Naive thymus-derived CD8-positive, alpha-beta T cell (primary cell): ENCODE results near the gene THSD1. TPM values are rescaled to one million over a fixed set of nuclear protein-coding genes. Genes with fewer than 3 reads are reported as not detected.
"Not testable (repeated sequence)": the region's sequence is repeated elsewhere in the genome, so short reads cannot be mapped to it uniquely, and the experiment has no call there.

Source experiments
- ATAC-seq, 2 donors: fragments of 150-1000 bp; cut with Tn5 transposase in 1 of 2; sonication (Bioruptor Pico), chemical (Tn5 transposase) in 1 of 2; 1 replicate in 1 of 2; 2 replicates in 1 of 2; pipeline ENCODE4 v1.10.0; 2021; ENCODE audit warnings: mild to moderate bottlenecking in 2 of 2, moderate library complexity in 2 of 2
- POLR2A ChIA-PET: fragments of 350-600 bp; sonication (Branson Sonifier 250); formaldehyde crosslinking; loops from one replicate; lab custom pipeline; 2021; ENCODE audit warnings: antibody characterized with exemption; lab: Charles Lee
- DNase-seq, 10 donors: peaks; one replicate each; pipeline versions ENCODE4 v3.0.0 to v3.0.0-alpha.2; 2020 to 2022
- H3K27ac Mint-ChIP-seq, 10 donors: one replicate each; pipeline ENCODE4 v1.8.0; 2020 to 2022; ENCODE audit warnings: mild to moderate bottlenecking in 10 of 10, mixed read lengths in 10 of 10, moderate library complexity in 4 of 10, inconsistent platforms in 1 of 10
- H3K27me3 Mint-ChIP-seq, 5 donors: one replicate each; pipeline ENCODE4 v1.8.0; 2021 to 2022; ENCODE audit warnings: mixed read lengths in 5 of 5
- H3K36me3 Mint-ChIP-seq, 3 donors: one replicate each; pipeline ENCODE4 v1.8.0; 2020 to 2022; ENCODE audit warnings: mixed read lengths in 3 of 3, mild to moderate bottlenecking in 2 of 3, inconsistent platforms in 1 of 3
- H3K4me1 Mint-ChIP-seq, 4 donors: one replicate each; pipeline ENCODE4 v1.8.0; 2021 to 2022; ENCODE audit warnings: mixed read lengths in 4 of 4
- H3K4me3 Mint-ChIP-seq, 10 donors: one replicate each; pipeline ENCODE4 v1.8.0; 2020 to 2022; ENCODE audit warnings: mild to moderate bottlenecking in 10 of 10, mixed read lengths in 10 of 10, moderate library complexity in 6 of 10, inconsistent platforms in 1 of 10
- H3K9me3 Mint-ChIP-seq, 9 donors: one replicate each; pipeline ENCODE4 v1.8.0; 2020 to 2022; ENCODE audit warnings: mixed read lengths in 9 of 9, mild to moderate bottlenecking in 3 of 9, inconsistent platforms in 1 of 9, moderate library complexity in 1 of 9
- polyA plus RNA-seq, 3 donors: library from polyadenylated mRNA; unstranded; fragments of 300-500 nt; fragmentation: Illumina TruSeq; gene quantifications; one replicate each; pipeline ENCODE4 v1.2.3, GENCODE V29; 2021
- total RNA-seq, 8 experiments: library from RNA in 2 of 8; stranded (reverse) in 2 of 8; gene quantifications; one replicate each; pipeline ENCODE4 v1.2.3 and lab custom pipeline; 2021 to 2026

Gene THSD1
- total and polyA plus RNA-seq, 5 experiments from 2014 or later, result 0.23 to 1.1 (median 0.60) TPM; not detected in 2

DNA sequence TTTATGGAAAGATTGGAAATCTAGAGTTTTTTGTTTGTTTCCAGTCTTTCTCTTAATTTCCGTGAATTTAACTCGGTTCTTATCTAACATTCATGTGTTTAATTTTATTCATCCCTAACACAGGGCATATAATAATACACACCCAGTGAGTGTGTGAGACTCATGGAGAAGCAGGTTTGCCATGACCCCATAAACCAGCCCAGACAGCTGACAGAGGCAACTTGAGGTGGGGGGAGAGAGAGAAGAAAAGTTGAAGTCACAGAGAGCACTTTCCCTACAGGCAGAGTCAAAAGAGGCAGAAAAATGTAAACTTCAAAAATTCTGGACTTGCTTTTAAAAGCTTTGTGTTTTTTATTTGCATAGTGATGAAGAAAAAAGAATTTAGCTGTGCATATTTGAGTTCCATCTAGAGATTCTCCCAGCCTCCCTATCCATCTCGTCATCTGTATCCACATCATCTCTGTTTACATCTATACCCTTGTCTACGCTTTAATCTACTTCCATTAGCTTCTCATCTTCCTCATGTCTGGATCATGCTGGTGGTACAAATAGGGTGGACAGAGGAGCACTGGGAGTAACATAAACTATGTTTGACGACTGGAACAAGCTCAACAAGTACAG lies 60.2 kb downstream of the THSD1 start:
- Mint-ChIP-seq H3K4me1 (no peaks in the 10 kb centered on the region), H3K27me3 (peaks cover 0 to 10% (median 6%) of the 10 kb centered on the region in 5 donors), H3K9me3 (no peaks in the 10 kb centered on the region), H3K27ac (no peak overlapping the region), H3K4me3 (no peak overlapping the region), H3K36me3 (no peaks in the 10 kb centered on the region)
- ATAC-seq (no peak), DNase-seq (no peak)
- POLR2A ChIA-PET, result no interaction called here

DNA sequence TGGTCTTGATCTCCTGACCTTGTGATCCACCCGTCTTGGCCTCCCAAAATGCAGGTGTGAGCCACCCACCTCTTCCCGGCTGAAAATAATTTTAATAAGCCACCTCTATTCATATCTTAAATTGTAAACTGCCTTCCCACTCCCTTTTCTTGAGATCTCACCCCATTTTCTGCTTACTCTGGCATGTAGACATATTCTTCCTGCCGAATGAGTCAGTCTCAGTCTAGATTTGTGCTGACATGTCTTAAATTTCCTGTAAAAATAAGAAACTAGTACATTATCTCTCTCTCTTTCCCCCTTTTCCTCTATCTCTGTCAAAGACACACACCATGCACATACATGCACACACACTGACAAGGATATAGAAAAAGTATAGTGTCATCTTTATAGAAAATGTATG lies 60.9 kb downstream of the THSD1 start:
- Mint-ChIP-seq H3K9me3 (no peaks in the 10 kb centered on the region), H3K4me1 (no peaks in the 10 kb centered on the region)

DNA sequence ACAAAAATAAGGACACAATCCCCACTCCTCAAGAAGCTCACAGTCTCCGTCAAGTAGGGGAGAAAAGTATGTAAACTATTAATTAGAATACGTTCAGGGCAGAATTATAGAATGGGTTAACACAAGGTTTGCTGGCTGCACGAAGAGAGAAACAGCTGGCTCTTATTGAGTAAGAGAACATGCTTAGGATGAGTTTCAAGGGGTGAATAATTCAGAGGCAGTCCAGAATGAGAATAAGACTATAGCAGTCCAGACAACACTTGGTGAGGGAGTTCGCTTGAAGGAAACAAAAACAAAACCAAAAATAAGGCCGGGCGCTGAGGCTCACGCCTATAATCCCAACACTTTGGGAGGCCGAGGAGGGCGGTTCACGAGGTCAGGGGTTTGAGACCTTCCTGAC lies 61.9 kb downstream of the THSD1 start:
- H3K27me3 Mint-ChIP-seq, result peaks cover 0 to 7% (median 4%) of the 10 kb centered on the region in 5 donors
- no peaks in the 10 kb centered on the region for H3K9me3 Mint-ChIP-seq
- H3K36me3 Mint-ChIP-seq, result no peaks in the 10 kb centered on the region
- H3K27ac Mint-ChIP-seq, result no peak overlapping the region
- no peak overlapping the region for H3K4me3 Mint-ChIP-seq
- POLR2A ChIA-PET, result no interaction called here
- no peak for ATAC-seq
- DNase-seq, result no peak
- no peaks in the 10 kb centered on the region for H3K4me1 Mint-ChIP-seq

More for the DNA sequence above, 60.9 kb downstream of the THSD1 start:
- H3K4me3 Mint-ChIP-seq, result no peak overlapping the region
- no peak overlapping the region for H3K27ac Mint-ChIP-seq
- no peak for ATAC-seq
- no peaks in the 10 kb centered on the region for H3K36me3 Mint-ChIP-seq
- POLR2A ChIA-PET, result no interaction called here
- no peak for DNase-seq
- peaks cover 0 to 10% (median 6%) of the 10 kb centered on the region in 5 donors for H3K27me3 Mint-ChIP-seq

DNA sequence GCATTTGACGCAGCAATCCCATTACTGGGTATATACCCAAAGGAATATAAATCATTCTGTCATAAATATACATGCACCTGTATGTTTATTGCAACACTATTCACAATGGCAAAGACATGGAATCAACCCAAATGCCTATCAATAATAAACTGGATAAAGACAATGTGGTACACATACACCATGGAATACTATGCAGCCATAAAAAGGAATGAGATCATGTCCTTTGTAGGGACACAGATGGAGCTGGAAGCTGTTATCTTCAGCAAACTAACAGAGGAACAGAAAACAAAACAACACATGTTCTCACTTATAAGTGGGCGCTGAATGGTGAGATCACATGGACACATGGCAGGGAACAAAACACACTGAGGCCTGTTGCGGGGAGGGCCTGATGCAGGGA lies 63.8 kb downstream of the THSD1 start:
- DNase-seq, H3K4me3 Mint-ChIP-seq, H3K9me3 Mint-ChIP-seq, POLR2A ChIA-PET, H3K36me3 Mint-ChIP-seq, ATAC-seq, H3K27ac Mint-ChIP-seq, H3K4me1 Mint-ChIP-seq: not testable (repeated sequence)
- peaks cover 0 to 10% (median 2%) of the 10 kb centered on the region in 5 donors for H3K27me3 Mint-ChIP-seq

DNA sequence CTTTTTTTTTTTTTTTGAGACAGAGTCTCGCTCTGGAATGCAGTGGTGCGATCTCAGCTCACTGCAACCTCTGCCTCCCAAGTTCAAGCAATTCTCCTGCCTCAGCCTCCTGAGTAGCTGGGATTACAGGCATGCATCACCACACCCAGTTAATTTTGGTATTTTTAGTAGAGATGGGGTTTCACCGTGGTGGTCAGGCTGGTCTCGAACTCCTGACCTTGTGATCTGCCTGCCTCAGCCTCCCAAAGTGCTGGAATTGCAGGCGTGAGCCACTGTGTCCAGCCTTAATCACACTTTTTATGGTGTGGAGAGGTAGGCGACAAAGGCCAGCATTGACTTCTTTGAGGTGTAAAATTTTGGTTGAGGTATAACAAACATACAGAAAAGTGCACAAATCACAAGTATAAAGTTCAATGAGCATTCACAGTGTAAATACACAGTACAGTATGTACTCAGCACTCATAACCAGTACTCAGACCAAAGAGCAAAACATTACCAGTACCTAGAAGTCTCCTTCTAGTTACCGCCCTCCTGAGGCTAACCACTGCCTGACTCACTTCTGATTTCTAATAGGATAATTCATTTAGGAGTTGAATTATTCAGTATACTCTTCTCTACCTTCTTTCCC lies 68.0 kb downstream of the THSD1 start:
- DNase-seq, H3K4me1 Mint-ChIP-seq, H3K4me3 Mint-ChIP-seq, H3K9me3 Mint-ChIP-seq, H3K36me3 Mint-ChIP-seq, POLR2A ChIA-PET, H3K27ac Mint-ChIP-seq, H3K27me3 Mint-ChIP-seq, ATAC-seq: not testable (repeated sequence)

GRCh38 chr13:52334107-52334506 lies 71.9 kb downstream of the THSD1 start:
- H3K27me3 Mint-ChIP-seq, H3K4me3 Mint-ChIP-seq, DNase-seq, H3K36me3 Mint-ChIP-seq, H3K4me1 Mint-ChIP-seq, POLR2A ChIA-PET, ATAC-seq, H3K27ac Mint-ChIP-seq, H3K9me3 Mint-ChIP-seq: not testable (repeated sequence)

DNA sequence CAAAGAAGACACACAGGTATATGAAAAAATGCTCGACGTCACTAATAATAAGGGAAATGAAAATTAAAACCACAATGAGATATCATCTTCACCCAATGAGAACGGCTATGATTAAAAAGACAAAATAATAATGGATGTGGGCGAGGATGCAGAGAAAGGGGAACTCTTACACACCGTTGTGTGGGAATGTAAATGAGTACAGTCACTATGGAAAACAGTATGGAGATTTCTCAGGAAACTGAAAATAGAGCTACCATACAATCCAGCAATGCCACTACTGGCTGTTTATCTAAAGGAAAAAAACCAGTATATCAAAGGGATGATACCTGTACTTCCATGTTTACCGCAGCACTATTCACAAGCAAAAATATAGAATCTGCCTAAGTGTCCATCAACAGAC lies 74.1 kb downstream of the THSD1 start:
- H3K27ac Mint-ChIP-seq, DNase-seq, H3K27me3 Mint-ChIP-seq, H3K4me1 Mint-ChIP-seq, H3K4me3 Mint-ChIP-seq, H3K9me3 Mint-ChIP-seq, H3K36me3 Mint-ChIP-seq, ATAC-seq, POLR2A ChIA-PET: not testable (repeated sequence)

Other genes starting within 250 kb of the THSD1 start
- gene NEK3, start 246.6 kb downstream of the THSD1 start, total RNA-seq, result 1 to 10 TPM; 1.4 to 1.8 TPM
- gene NEK3, start 246.6 kb downstream of the THSD1 start, polyA plus RNA-seq, result under 1 TPM; 0.40 to 0.77 (median 0.63) TPM
- 10 to 100 TPM; 65.3 to 65.4 TPM for gene VPS36, start 44.5 kb upstream of the THSD1 start, total RNA-seq
- 10 to 100 TPM; 33.2 to 38.2 (median 36.6) TPM for gene VPS36, start 44.5 kb upstream of the THSD1 start, polyA plus RNA-seq
- 10 to 100 TPM in 1 of 2 experiments, 1 to 10 TPM in 1; 10.0 to 15.2 TPM for gene CKAP2, start 49.3 kb upstream of the THSD1 start, total RNA-seq
- gene CKAP2, start 49.3 kb upstream of the THSD1 start, polyA plus RNA-seq, result 1 to 10 TPM; 8.3 to 9.8 (median 8.7) TPM
- gene HNRNPA1L2, start 236.3 kb upstream of the THSD1 start, total RNA-seq, result 10 to 100 TPM; 18.1 to 19.2 TPM
- gene HNRNPA1L2, start 236.3 kb upstream of the THSD1 start, polyA plus RNA-seq, result 10 to 100 TPM in 1 of 3 donors, 1 to 10 TPM in 2; 6.5 to 11.3 (median 8.7) TPM
- 10 to 100 TPM; 38.7 to 45.4 TPM for gene SUGT1, start 246.7 kb upstream of the THSD1 start, total RNA-seq
- gene SUGT1, start 246.7 kb upstream of the THSD1 start, polyA plus RNA-seq, result 10 to 100 TPM; 50.4 to 53.1 (median 51.3) TPM